Measurements from ENCODE around the gene DYNC1I1.
A peak's percentile ranks its signal among the peaks of the same experiment; 100 is the strongest.

Gene DYNC1I1

DNA sequence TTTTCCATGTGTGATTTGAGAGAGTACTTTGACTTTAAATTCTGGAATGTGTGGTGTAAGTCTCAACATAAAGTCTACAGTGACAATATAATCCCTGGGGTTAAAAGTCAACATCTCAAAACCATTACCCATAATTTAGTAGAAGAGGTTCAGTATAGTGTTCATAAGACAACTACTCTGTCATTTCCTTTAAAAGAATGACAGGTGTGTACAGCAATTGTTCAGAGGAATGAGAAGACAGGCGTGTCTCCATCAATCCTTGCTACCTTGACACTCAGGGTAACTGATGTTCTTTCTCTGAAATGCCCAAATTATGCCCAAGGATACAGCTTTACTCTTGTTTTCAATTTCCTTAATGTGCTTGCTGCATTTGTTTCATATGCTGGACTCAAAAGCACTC, 256.4 kb downstream of the DYNC1I1 start:
- no peak for DNase-seq

DNA sequence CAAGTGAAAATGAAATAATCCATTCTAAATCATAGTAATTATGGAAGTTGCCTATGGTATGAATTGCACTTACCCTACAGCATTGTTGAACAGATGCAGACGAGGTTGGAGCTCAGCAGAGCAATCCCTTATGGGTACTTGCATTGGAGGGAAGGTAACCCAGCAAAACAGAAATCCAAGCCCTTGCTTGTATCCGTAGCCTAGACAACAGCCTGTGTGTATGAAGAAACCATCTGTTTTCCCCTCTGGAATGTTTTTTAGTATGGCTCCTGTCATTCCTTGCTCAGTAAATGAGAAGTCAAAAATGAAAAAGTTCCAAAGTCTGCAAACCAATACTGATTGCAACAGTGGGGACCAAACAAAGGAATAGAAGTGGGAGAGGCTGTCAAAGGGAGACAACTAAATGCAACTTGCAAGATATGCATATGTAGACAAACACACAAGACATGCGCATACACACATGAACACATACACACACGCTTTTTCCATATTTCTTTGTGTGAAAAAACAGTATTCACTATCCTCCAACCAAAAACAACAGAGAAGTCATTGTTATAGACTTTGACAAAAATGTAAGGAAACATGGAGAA, 260.8 kb downstream of the DYNC1I1 start:
- peak; percentile 98 for DNase-seq

DNA sequence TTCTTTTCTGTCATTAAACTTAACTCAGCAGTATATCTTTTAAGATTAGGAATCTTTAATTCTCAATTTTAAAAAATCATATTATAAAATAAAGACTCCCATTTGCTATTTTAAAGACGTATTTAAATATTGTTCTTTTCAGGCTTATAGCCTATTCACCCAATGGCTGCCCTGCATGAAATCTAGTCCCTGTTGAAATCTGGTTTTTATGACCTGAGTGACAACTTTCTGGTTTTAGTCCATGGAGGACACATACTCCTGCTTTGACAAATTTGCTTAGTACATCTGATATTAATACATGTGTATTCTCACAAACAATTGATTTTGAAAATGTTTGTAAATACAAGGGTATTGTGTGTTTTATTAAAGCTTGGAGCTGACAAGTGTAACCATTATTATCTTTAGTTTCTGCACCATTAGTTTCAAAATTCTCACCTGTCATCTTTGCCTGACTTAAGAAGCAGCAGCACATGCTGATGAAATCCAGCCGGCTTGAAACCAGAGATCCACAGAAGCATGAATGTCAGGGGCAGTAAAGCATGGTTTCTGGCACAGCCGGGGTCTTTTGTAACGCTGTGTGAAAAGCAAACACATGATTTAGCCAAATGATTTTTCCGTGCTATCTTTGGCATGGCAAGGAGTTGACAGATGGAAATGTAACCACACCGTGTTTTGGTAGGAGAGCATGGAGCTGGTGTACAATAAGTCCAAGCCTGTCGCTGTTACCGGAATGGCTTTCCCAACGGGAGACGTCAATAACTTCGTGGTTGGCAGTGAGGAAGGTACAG, 262.8 kb downstream of the DYNC1I1 start:
- peak; percentile 97 for DNase-seq

DNA sequence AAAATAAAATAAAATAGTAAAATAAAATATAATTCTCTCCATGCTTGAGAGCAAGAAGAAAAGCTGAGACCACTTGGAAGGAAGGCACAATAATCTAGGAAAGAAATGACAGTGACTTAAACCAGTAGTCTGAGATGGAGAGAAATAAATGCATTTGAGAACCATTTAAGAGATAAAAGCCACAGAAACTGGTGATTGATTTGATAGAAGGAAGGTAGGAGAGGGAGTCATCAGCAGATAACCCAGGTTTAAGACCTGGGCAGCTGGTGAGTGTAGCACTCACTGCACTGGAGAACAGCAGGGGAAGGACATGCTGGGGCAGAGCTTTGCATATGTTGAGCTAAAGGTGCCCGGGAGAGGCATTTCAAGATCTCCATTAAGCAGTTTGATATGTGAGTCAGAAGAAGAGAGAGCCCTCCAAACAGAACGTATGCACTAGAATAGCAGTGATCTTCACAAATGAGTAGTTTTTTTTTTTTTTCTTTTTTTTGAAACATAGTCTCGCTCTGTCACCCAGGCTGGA, 268.0 kb downstream of the DYNC1I1 start:
- DNase-seq: peak; percentile 91

DNA sequence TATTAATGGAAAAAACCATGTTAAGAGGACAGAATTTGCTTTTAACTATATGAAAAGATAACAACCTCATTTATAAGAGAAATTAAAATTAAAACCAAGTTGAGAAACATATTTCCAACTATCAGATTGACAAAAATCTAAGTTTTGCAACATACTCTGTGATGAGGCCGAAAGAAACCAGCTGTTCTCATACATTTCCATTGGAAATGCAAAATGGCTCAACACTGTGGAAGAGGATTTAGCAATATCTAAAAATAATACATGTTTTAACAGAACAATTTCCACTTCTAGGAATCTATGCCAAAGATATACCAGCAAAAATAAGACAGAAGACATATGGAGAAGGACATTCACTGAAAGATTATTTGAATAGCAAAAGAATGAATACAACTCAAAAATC, 268.8 kb downstream of the DYNC1I1 start:
- DNase-seq: no peak

DNA sequence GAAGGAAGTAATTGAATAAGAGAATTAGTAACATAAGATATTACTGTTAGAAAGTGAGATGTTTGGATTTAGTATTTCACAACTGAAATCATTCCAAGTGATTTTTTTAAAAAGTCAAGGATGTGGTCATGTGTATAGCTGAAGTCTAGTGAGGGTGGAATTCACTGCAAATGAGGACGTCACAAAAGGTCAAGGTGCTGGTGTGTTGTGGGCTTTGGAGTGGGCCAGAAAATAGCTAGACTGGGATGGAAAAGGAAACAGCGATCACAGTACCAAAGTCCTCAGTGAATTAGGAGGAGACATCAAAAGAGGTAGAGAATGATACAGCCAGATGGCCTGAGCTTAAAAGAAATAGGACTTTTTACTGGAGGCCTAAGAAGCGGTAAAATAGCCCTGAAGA, 272.8 kb downstream of the DYNC1I1 start:
- no peak for DNase-seq

DNA sequence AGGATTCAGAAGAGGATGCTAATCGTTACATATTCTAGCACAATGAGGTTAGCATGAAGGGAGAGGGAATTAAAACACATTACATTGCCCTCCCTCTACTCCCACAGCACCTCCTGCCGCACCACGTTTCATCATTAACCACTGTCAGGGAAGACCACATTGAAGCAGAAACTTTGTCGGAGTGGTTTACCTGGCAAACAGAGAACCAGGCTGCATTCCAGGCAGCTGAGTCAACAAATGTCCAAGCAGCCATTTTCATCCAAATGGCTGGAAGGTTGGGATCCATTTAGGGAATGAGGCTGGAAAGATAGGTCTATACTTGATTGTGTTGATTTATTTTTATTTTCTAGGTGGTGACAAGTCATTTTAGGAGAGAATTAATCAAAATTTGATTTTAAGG, 273.6 kb downstream of the DYNC1I1 start:
- no peak for DNase-seq

DNA sequence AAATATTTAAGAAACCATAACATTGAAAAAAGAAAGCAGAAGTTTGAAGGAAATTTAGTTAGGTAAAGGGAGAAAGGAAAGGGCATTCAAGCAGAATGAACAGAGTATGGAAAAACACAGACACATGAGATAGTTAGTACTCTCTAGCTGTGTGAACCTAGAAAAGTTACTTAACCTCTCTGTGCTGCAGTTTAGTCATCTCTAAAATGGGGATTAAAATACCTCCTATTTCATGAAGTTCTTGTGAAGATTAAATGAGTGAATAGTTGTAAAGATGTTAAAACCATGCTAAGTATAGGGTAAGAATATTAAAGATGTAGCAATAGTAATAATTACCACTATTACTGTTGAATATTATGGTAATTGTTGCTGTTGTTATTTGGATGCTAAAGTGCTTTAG, 279.9 kb downstream of the DYNC1I1 start:
- DNase-seq: no peak

DNA sequence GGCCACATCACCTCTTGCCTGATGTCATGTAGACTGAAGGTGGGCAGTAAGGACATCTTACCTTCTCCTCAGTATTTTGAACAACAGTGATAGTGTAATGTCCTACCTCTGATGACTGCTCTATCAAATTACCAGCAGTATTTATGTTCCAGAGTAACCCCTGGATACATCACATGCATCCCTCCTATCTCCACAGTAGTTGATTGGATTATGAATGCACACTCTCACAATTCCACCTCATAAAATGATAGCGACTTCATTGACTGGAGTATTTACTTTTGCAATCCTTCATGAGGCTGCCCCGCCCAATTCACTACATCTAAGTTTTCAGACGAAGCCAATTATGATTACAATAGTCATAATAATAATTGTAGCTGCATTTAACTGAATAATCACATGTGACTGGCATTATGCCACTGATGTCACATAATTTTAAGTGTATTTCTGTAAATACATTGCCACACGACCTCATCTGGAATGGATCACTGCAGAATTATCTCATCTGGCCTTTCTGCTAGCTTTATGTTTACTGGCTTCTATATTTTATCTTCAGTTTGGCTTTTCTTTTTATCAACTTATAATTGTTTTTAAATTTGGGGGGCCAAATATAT, 280.6 kb downstream of the DYNC1I1 start:
- no peak for DNase-seq

DNA sequence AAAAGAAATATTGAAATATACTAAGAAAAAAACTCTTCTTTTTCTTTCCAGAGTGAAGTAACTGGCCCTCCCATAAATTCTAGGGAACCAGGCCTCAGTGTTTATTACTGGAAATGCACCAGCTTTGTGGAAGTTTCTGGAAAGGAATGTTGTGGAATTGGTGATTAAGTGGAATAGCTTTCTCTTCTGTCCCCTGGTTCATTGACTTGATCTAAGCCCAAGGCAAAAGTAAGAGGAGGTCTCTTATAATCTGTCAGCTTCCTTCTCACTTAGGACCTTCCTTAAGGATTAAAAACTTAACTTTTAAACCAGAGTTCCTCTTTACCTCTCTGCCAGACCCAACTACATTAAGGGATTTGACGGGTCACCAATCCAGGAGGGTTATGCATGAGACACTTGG, 283.4 kb downstream of the DYNC1I1 start:
- DNase-seq: no peak

DNA sequence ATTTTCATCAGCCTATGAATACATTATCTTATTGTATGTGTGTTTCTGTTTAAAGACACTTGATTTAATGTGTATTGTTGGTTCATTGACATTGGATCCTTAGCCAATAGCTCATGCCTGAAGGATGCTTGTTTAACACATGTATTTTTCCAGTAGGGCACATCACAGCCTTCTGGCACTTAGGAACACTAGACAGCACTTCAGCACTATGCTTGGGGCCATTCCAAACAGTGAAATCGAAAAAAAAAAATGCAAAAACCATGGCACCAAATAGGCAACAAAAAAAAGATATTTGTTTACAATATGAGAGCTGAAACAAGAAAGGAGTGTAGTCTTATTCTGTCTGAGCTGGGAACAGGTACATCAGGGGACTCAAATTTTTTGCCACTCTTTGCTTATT, 286.7 kb downstream of the DYNC1I1 start:
- DNase-seq: peak; percentile 62

DNA sequence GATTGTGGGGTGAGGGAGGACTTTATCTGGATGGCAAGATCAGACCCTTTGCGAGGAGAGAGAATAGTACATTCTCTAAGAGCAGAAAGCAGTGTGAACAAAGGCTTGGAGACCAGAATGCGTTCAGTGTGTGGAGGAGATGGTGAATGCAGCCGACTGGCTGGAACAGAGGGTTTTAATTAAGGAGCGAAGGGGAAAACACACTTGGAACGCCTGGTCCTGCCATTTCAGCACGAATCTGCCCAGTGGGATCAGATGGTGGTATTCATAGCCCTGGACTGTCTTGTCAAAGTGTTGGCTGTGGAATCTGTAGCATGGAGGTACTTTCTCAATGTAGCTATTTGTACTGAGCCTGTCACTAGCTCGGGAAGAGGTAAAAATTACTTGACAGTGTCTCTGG, 288.7 kb downstream of the DYNC1I1 start:
- DNase-seq: no peak

DNA sequence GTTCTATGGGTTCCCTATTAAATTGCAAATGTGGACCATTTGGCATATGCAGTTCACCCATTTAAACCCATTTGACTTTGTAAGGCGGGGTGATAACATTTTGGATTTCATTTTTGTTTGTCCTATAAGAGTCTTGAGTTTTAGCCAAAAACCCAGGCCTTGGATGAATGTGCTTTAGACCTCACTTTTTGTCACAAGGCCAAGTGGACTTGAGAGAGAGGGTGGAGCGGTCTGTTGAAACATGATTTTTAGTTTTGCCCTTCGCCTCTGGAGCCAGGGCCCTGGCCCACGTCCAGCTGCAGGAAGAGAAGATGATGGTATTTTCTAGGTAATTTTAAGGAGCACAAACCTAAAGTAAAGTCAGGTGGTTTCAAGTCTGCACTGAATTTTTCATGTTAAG, 289.5 kb downstream of the DYNC1I1 start:
- no peak for DNase-seq

DNA sequence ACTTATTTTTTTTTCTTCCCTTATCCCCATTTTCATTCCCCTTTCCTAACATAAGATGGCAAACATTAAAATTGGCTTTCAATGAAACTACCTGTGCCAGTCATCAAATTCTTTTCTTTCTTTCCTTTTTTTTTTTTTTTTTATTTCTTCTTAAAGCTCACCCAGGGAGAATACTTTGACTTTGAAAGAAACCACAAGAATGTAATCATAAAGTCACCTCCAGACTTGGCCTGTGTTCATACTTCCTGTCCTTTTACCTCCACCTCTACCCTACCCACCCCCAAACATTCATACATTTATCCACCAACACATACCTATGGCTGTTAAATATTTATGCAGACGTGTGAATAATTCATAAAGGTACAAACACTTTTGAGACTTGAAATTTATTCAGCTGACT, 295.0 kb downstream of the DYNC1I1 start:
- no peak for DNase-seq

DNA sequence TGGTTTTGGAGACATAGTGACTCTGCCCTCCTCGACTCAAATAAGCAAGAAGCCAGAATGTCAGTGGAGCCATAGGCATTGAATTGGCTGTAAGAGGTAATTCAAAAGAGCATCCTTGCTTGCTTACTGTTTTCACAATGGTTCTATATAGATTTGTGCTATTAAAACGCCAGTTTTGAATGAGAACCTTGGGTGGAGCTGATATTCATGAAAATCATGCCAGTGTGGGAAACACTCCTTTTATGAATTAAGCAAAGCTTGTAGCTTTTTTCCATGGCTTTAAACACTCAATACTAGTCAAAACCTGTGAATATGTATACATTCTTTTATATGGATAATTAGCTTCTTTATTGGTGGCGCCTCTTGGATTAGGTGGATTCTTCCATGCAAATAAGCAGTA, 297.0 kb downstream of the DYNC1I1 start:
- DNase-seq: no peak

DNA sequence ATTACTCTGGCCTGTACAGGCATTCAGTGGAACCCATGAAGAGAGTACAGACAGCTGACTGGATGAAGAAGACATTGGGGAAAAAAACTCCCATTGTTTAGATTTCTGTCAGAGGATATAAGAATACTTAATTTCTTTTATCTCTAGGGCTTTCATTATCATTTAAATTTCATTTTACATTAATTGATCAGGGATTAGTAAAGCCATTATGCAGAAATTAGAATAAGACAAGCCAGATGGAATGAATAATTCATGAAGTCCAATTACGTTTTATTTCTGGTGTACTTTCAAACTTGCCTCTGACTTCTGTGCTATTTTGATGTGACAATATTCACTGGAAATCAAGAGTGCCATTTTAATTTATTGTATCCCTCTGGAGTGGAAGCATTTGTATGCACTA, 302.5 kb downstream of the DYNC1I1 start:
- DNase-seq: no peak

DNA sequence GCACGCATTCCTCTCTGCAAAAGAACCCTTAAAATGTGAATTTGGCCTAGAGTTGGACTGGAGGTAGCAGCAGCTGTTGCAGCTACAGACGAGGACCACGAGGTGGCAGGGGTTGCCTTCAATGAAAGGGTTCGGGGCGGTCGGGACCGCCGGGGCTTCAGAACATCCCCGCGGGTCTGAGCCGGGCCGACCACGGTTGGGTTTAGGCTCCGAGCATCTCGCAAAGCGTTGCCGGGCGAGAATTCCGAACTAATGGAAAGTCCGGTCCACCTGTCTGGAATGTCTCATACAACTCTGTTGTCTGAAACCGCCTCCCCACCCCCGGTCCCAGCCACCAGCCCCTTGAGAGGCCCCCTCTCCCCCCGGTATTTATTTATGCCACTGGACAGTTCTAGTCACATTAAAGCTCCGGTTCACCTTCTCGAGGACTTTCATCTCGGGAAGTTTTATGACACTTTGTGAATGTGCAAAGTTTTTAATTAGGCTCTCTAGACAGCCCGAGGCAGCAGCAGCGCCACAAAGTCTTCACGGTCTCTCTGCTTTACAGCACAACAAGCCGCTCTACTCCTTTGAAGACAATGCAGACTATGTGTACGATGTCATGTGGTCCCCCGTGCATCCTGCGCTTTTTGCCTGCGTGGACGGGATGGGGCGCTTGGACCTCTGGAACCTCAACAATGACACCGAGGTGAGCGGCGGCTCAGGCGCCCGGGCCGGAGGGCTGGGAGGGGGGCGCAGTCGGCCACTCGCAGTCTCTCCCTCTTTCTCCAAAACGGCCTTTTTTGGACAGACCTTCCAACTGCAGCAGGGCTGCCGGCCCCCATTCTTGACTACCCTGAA, 303.4 kb downstream of the DYNC1I1 start:
- peak; percentile 79 for DNase-seq

DNA sequence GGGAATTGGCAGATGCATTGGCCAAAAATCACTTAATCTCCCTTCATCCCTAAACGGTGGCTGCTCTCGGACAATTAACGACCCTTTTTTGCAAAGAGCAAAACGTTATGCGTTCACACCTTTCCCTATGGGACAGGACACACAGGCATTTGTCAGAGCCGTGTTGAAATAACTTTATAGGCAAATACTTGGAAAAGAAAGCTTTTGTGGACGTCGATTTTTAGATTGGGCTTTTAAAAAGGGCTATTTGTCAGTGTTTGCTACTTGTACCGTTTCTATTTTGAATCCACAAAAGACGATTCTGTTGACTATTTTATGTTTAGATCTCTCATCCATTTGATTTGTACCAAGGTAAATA, 304.0 kb downstream of the DYNC1I1 start:
- DNase-seq: peak; percentile 36

DNA sequence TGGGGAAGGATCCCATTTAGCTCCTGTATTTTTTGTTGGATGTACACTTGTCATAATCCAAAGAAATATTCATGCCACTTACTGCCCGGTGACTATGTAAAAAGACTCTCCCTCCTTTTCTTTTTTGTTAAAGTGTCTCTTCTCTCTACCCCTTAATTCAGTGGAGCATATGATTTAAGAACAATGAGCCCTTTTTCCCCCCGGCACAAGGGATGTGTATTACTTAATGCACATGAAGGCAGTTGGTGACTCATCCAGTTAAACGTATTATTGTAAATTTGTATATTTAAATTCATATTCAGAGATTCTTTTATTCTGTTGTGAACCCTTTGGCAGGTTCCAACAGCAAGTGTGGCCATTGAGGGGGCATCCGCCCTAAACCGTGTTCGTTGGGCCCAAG, 307.7 kb downstream of the DYNC1I1 start:
- DNase-seq: no peak

DNA sequence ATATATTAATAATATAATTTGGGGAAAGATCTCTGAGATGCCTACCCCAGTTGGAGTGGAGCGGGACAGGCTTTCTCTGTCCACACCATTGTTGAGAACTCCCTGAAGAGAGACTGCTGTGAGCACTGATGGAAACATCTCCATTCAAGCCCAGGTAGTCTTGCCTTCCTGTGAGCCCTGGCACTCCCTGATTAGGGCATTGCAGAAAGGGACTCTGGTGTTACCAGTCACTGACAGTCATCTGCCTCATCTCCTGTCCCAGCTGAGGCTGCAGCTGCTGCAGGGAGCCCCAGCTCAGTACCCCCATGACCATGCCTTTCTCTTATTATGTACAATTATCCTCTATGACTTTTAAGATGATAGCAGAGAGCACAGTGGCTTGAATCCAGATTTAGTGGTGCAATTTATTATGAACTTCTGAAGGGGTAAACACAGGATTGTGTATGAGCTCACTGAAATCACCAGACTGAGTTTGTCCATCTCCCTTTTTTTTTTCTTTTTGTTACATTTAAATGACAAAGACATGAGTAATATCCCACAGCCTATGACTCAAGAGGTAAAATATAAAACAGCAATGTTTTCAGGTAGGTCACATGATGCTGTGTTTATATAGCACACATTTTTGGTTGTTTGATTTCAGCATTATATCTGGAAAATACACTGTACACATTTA, 312.7 kb downstream of the DYNC1I1 start:
- DNase-seq: no peak

DNA sequence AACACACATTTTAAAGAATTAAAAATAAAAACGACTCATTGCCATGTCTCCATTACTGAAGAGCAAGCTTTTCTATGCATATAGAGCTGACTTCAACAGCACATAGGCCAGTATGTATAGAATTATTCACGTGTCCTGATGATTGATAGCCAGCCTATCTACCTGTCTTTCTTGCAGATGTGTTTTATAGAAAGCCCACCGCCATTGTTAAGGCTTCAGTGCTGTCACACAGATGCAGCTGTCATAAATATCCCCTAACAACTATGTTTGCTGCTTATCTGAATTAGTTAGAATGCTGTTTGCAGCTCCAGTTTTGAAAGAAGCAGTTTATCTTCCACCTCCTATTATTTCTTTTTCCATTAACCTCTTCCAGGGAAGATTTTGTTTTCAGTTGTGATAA, 313.6 kb downstream of the DYNC1I1 start:
- DNase-seq: no peak

DNA sequence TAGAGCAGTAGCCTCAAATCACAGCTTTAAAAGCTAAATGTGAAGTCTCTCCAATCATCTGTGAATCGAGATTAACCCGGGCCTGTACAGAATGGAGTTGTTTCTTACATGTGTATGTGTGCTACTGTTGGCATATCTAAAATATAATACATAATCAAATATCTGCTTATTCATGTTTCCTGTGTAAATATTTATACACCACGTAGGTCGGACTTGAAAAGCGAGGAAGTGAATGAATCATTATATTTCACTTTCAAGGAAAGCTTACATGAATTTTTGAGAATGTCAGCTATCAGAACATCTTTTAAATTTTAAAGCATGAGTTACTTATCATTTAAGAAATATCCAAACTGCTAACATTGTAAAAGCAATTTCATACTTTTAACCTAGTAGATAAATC, 316.2 kb downstream of the DYNC1I1 start:
- DNase-seq: no peak

DNA sequence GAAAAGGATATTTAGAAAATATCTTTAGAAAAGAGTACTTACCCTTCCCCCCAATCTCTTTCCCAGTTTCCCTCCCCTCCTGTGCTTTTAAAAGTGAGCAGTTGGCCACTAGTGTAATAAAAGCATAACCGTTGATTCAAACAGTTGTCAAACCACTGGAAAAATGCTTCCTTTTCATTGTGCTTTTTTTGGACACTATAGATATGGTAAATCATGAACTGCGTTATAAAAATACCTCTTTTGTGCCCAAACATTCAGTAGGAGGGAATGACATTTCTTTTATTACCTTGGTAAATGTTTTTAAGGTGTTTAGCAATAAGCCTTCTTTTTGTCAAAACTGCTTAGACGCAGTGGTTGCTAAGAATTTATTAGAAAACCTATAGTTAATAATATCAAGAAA, 317.2 kb downstream of the DYNC1I1 start:
- DNase-seq: no peak

Measured in NCI-H2171 treated with DMSO at 0.1 percent for 48 hours (cell line).